VCaP (cell line): Measurements from ENCODE around the gene PLXNB3.

Experiments used
- H3K27ac ChIP-seq: fragments of 450-650 bp; 2 replicates; pipeline ENCODE4 v1.5.1; 2017
- TF ChIP-seq, protein P1 (sequence below): fragments of 450-650 bp; conservative IDR thresholded peaks from 2 replicates; pipeline ENCODE4 v1.5.1; 2017; ENCODE audit warnings: mild to moderate bottlenecking, moderate library complexity

The PLXNB3 gene

GRCh38 chrX:153763989-153764755 lies at the start of gene PLXNB3:
PLXNB3 (plus strand) TSS chrX:153764249; CDS start chrX:153765536, 1,287 bp downstream.
- peak within 1 kb of the TSS; percentile 80 for H3K27ac ChIP-seq
- TF ChIP-seq, protein P1, sequence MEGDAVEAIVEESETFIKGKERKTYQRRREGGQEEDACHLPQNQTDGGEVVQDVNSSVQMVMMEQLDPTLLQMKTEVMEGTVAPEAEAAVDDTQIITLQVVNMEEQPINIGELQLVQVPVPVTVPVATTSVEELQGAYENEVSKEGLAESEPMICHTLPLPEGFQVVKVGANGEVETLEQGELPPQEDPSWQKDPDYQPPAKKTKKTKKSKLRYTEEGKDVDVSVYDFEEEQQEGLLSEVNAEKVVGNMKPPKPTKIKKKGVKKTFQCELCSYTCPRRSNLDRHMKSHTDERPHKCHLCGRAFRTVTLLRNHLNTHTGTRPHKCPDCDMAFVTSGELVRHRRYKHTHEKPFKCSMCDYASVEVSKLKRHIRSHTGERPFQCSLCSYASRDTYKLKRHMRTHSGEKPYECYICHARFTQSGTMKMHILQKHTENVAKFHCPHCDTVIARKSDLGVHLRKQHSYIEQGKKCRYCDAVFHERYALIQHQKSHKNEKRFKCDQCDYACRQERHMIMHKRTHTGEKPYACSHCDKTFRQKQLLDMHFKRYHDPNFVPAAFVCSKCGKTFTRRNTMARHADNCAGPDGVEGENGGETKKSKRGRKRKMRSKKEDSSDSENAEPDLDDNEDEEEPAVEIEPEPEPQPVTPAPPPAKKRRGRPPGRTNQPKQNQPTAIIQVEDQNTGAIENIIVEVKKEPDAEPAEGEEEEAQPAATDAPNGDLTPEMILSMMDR: peak; percentile 92

DNA sequence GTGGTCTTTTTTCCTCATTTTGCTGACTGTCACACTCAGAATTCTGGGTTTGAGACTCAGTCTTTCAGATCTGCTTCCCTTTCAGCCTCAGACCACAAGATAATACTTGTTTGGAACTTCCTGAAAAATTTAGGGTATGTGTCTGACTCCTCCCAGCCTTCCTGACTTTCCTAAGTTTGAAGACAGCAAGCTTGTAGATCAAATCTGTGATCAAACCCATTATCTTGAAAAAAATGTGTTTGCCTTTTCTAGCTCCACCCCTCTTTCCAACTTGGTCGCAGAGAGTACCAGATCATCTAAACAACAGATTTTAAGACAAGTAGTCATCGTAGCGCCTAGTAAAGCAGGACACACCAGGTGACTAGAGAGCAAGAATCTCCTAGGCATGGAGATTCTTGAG lies 49.8 kb upstream of the PLXNB3 start:
- no peak overlapping the region for H3K27ac ChIP-seq
- TF ChIP-seq, protein P1: no peak

DNA sequence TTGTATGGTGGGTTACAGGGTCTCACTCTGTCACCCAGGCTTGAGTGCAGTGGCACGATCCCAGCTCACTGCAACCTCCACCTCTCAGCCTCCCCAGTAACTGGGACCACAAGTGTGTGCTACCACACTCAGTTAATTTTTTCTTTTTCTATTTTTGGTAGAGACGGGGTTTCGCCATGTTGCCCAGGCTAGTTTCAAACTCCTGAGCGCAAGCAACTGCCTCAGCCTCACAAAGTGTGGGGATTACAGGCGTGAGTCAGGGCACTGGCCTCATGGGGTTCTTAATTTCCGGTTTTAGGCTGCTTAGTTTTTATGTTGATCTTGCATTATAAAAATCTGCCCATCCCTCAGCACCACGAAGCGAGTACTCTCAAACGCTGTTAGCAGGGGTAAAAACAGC lies 46.6 kb upstream of the PLXNB3 start:
- no peak overlapping the region for H3K27ac ChIP-seq

DNA sequence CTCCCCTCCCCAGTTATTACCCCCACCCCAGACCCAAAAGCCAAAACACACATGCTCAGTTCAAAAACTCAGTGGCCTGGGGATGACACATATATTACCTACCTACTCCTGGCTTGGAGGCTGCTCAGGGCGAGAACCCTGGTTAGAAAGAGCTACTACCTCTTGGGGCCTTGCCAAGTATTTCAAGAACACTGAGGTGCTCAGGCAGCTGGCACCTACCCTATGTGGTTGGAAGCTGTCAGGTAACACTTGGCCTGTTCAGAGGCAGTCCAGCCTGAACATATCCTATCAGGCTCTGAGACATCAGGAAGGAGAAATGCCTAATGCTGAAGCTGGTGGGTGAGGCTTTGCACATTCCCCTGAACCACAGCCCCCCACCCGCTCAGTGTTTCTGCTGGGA lies 44.8 kb upstream of the PLXNB3 start:
- TF ChIP-seq, protein P1: no peak
- H3K27ac ChIP-seq: no peak overlapping the region

More for the DNA sequence above, 46.6 kb upstream of the PLXNB3 start:
- TF ChIP-seq, protein P1: no peak

DNA sequence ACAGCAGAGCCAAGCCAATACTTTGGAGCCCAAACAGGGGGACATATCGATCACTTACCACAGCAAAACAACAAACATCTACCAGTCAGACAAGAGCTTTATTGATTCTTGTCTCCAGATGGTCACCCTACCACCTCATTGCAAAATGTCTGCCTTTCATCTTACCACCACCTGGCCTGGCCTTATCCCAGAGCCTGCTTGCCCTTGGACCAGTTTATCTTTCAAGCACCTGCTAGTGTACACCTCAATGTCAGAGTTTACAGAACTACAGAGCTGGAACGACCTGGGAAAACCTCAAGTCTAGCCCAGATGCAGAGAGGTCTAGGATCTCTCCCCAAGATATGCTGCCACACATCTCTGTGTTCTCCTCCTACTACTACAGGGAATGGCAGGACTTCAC lies 44.3 kb upstream of the PLXNB3 start:
- no peak overlapping the region for H3K27ac ChIP-seq
- TF ChIP-seq, protein P1: no peak

DNA sequence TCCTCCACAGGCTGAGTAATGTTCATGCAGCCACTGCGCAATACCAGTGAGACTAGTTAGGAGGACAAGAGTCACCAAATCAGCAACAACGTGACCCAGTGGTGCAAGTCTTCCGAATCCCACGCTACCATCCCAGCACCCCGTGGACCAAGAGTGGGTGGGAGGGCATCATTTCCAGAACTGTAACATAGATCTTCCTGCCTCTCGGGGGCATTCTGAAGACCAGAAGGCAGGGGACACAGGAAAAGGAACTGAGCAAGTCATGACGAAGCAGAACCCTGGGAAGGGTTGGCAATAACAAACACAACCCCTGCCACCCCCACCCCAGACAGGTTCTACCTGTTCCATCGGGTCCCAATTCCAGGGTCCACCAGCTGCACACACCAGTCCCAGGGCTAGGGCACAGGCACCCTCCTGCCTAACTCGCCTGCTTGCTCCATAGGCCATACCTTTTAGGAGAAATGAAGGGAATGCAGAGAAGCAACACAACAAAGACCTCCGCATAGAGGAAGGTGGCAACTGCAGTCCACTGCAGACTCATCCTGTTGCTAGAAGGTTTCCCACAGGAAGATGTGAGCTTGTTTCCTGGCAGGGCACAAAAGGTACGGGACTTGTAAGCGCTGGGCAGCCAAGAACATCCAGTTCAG lies 41.2 kb upstream of the PLXNB3 start:
- TF ChIP-seq, protein P1: no peak
- H3K27ac ChIP-seq: peak overlapping the region; percentile 89

- H3K27ac ChIP-seq: peak overlapping the region; percentile 89
- TF ChIP-seq, protein P1: peak; percentile 63
Measured at GRCh38 chrX:153723351-153724251, 40.4 kb upstream of the PLXNB3 start.
